Dermis microvascular lymphatic vessel endothelial cell (primary cell): Measurements from ENCODE around the gene SEMA4D. TPM values are rescaled to one million over a fixed set of nuclear protein-coding genes. Genes with fewer than 3 reads are reported as not detected.
A peak's percentile ranks its signal among the peaks of the same experiment; 100 is the strongest.

Source experiments
- DNase-seq, 2 donors: peaks; one replicate each; pipeline versions ENCODE4 v3.0.0 to v3.0.0-alpha.2; 2010; ENCODE audit warnings: low read depth in 2 of 2
- total RNA-seq: library from RNA; depleted of rRNA; stranded (reverse); fragments of >200 nt; gene quantifications from 2 replicates; pipeline ENCODE4 v1.2.1, GENCODE V29; 2014

SEMA4D gene
- total RNA-seq, 1 donor from 2014 or later: 2.3 TPM

GRCh38 chr9:89388084-89388867 lies 109.6 kb downstream of the SEMA4D start:
- DNase-seq: peak in 1 of 2 donors; percentile 66

DNA sequence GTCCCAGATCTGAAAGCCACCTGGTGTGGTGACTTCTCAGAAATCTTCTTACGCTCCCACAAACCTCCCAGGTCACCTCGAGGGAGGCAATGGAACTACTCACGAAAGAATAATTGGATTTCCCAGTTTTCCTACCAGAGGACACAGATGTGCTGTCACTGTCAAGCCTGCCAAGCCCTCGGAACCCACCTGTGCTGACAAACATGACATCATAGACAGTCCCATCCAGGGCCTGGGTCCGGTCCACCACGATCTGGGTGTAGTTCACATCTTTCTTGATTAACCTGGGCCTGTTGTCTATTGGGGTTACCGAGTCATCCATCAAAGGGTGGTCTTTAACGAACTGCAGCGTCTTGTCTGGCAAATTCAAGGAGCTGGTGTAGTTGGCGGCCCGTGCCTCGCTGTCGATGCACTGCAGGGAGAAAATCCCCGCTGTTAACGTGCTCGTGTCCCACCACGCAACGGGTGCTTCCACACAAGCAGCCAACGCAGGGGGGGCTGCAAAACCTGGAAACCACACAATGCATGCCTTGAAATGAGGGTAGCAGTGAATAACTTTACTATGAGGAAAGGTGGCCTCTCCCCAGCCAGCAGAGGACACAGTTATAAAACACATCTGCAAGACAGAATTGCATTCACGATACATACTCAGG lies 110.6 kb downstream of the SEMA4D start:
- no peak for DNase-seq

GRCh38 chr9:89386797-89387196 lies 111.1 kb downstream of the SEMA4D start:
- no peak for DNase-seq

- no peak for DNase-seq
Observed at GRCh38 chr9:89386206-89386605, 111.7 kb downstream of the SEMA4D start.

DNA sequence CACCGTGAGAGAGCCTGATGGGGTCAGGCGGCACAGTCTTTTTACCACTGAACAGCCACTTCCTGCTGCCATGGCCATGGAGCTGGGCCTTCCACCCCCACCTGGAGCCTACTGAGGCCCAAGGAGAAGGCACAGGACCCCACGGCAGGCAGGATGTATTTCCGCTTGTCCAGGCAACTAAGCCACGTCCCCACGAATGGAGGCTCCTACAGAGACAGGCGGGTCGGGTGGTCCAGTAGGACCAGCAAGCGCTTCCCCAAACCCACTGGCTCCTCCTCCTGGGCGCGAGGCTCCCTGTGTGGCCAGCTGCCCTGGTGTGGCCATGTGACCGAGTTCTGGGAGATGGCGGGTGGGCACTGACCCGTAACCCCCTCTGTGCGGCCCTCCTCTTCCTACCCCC lies 113.1 kb downstream of the SEMA4D start:
- no peak for DNase-seq

- no peak for DNase-seq
Observed at GRCh38 chr9:89383721-89384300, 114.1 kb downstream of the SEMA4D start.

DNA sequence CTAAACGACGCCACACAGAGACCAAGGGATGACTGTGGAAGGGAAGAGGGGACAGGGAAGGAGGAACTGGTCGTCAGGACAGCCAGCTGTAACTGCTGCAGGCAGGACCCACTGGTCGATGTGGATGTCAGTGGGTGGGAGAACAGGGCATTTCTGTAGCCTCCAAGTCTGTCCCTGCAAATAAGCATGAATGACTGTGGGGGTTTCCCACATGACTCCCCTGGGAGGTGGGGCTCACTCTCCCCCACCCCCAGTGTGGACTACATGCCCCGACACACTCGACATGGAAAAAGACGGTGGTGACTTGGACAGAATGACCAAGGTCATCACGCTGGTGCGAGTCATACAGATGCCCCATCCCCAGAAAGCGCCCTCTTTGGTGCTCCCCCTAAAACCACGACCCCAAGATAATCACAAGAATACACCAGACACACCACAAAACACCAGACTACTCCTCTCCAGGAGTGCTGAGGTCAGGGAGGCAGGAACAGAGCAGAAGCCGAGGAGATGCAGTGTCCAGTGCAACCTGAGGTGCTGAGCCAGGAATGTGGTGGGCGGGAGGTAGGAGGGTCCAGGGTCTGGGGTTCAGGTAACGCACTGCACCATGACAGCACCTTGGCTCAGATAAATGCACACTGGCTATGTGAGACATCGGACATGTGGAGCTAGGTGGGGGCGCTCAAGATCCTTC lies 114.7 kb downstream of the SEMA4D start:
- DNase-seq: no peak

DNA sequence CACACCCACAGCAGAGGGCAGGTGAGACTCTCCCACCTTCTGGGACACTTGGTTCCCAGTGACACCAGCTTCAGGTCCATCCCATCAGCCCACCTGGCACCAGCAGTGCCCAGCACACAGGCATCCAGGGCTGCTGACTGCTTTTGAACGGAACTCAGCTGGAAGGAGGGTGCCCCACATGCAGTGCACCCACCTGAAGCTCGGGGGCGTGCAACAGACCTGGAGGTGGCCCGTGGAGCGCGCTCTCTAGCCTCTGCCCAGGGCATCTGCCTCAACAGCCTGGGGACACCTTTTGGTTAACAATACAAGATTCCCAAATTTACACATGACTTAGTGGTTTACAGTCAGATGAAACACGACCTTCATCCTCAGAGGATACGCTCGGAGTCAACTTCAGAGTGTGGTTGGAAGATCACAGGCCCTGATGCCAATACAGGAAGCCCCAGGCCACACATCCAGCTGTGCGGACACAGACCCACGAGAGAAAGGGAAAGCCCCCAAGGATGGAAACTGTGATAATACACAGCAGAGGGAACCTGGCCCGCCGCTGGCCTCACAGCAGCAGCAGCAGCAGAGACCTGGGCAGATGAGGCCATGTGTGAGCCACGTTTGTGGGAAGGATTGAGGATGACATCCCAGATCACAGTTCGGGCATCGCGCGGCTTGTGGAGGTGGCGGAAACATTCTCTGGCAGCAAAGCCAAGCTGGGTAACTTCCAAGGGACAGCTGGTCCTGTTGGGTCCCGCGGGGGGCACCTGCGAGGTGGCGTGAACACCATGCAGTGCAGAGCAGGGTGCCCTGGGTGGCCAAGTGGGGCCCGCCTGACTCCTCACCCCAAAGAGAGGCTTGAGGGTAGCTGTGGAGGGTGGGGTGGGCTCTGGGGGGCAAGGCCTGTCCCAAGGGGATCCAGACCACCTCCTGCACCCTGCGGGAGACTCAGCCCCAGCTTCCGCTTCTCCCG lies 115.6 kb downstream of the SEMA4D start:
- no peak for DNase-seq

DNA sequence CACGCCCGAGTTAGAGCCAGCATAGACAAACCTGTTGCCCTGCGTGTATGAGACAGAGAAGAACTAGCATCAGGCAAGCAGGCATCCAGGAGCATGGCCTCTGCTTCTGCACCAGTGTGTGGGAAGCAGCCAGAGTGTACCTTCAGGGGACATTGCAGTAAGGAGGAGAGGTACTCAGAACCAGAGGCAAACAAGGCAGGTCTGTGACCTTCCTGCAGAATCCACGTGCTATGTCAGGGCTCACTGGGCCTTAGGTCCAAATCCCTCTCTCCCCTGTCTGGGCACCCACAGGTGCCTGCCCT lies 116.7 kb downstream of the SEMA4D start:
- DNase-seq: no peak

DNA sequence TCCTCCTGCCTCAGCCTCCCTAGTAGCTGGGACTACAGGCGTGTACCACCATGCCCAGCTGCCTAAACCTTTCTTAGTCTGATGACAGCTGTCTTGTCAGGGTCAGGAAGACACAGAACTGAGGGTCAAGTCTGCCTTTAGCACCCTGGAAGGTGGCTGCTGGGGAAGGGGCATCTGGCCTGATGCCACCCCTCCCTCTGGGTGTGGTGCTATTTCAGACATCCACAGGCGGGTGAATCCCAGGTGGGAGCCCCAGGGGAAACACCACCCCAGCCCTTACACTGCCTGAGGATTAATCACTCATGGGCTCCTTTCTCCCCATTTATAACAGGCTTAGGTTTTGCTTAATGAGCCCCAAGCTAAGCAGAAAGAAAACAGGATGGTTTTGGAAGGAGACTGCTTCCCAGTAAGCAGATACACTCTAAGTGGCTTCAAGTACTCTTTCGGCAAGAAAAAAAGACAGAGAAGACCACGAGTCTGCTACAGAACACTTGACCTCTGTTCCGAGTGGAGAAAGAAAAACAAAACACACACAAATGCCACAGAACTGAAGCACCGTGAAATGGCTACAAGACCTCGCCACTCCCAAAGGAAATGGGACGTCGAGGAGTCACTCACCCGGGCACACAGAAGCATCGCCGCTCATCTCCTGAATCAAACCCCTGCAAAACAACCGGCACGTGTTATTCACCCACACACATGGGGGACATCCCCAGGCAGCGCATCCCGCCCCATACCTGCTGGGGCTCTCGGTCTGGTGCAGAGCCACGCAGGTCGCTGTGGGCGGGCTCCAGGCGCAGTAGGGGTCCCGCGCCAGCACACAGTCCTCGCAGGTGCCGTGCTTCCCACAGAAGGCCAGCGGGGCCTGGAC lies 117.2 kb downstream of the SEMA4D start:
- DNase-seq: no peak

DNA sequence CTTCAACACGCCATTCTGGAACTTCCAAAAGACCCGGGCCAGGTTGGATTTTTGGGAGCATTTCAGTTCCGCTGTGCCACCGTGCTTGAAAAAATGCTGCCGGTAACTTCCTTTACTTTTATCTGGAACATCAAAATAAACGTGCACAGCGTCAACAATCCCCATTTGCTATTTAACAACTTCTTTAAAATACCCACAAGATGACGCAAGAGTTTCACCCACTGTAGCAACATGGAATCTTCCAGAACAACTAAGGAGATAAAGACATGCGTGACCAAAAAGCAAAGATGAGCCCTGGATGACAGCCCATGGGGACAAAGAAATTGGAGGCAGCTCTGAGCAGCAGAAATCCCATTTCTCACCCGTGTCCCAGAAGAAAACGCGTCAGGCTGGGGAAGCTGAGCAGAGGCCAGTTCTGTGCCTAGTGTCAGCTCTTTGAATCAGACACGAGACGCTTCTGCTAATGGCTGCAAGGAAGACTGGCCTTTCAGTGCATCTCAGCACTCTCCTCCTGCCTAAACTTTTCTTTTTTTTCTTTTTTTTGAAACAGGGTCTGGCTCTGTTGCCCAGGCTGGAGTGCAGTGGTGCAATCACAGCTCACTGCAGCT lies 118.3 kb downstream of the SEMA4D start:
- DNase-seq: no peak

DNA sequence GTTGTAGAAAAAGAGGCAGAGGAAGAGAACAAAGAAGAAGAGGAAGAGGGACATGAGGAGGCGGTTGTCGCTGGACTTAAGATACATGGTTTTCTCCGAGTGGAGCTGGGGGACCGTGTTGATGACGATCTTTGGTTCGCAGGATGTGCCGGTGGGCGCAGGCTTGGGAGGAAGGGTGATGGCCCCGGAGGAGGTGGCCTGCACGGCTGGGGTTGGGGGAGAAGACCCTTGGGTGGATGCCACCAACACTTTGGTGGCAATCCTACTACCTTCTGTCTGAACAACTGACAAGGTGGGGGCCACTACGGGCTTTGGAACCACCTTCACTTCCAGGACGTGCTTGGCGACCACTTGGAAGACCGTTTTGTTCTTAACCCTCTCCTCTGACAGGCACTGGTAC lies 118.9 kb downstream of the SEMA4D start:
- DNase-seq: no peak

GRCh38 chr9:89378541-89378940 lies 119.4 kb downstream of the SEMA4D start:
- no peak for DNase-seq

GRCh38 chr9:89377411-89377810 lies 120.5 kb downstream of the SEMA4D start:
- DNase-seq: no peak

GRCh38 chr9:89376741-89377351 lies 121.1 kb downstream of the SEMA4D start:
- DNase-seq: no peak

GRCh38 chr9:89376286-89376685 lies 121.6 kb downstream of the SEMA4D start:
- DNase-seq: no peak

DNA sequence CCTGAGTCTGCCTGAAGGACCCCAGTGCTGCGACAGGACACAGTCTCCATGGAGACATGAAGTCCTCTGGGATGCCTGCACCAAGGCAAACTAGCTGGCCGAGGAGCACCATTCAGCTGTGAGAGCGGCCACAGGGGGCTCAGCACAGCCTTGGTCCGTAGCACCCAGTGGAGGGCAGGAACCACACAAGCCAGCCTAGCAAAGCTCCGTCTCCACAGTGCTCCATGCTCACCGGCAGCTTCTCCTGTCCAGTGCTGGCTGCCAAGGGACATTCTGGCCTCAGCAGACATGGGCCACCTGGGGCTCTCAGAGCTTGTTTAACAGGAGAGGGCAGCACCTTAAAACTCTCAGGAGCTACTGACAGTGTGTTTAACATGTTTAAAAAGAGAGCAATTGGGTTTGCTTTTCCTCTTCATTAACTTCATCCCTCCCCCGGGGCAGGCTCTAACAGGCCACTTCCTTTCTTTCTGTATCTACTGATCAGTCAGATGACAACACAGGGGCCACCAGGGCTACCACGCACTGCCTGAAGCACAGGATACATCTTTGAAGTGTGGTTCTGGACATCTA lies 122.6 kb downstream of the SEMA4D start:
- peak; percentile 30 to 31 for DNase-seq

DNA sequence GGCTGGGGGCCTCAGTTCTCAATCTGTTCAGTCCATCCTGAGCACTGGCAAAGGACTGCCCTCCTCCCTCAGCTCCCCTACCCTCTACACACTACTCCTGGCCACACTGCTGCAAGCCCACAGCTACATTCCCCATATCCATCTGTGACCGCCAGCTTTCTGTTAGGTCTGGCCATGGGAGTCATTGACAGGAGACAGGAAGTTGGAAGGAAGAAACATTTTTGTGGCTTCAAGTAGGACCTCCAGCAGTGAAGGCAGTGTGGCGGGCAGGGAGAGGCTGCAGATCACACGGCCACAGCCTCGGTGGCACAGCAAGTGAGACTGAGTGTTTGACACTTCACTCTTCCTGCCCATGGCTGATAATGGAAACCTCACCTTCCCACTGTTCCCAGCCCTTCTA lies 123.7 kb downstream of the SEMA4D start:
- DNase-seq: no peak

- DNase-seq: no peak
Observed at GRCh38 chr9:89372979-89373378, 124.9 kb downstream of the SEMA4D start.
